ENCODE results near the gene MAD2L1.

GRCh38 chr4:120055162-120055561 lies 11.5 kb downstream of the MAD2L1 start:
- TF ChIP-seq, protein P1, sequence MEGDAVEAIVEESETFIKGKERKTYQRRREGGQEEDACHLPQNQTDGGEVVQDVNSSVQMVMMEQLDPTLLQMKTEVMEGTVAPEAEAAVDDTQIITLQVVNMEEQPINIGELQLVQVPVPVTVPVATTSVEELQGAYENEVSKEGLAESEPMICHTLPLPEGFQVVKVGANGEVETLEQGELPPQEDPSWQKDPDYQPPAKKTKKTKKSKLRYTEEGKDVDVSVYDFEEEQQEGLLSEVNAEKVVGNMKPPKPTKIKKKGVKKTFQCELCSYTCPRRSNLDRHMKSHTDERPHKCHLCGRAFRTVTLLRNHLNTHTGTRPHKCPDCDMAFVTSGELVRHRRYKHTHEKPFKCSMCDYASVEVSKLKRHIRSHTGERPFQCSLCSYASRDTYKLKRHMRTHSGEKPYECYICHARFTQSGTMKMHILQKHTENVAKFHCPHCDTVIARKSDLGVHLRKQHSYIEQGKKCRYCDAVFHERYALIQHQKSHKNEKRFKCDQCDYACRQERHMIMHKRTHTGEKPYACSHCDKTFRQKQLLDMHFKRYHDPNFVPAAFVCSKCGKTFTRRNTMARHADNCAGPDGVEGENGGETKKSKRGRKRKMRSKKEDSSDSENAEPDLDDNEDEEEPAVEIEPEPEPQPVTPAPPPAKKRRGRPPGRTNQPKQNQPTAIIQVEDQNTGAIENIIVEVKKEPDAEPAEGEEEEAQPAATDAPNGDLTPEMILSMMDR (IDR thresholded peaks at IDR 0.05): no peak
- no peak for TF ChIP-seq ZFX (IDR thresholded peaks at IDR 0.05; ENCODE audit: borderline replicate concordance)

All from 22Rv1 (cell line).